Pulmonary artery endothelial cell (primary cell): Measurements from ENCODE around the gene LMO1. TPM values are rescaled to one million over a fixed set of nuclear protein-coding genes. Genes with fewer than 3 reads are reported as not detected.

ENCODE experiments used
- DNase-seq: peaks from one replicate; pipeline ENCODE4 v3.0.0-alpha.2; 2011; ENCODE audit warnings: low read depth, low spot score
- total RNA-seq: library from RNA; depleted of rRNA; stranded (reverse); fragments of >200 nt; gene quantifications from 2 replicates; pipeline ENCODE4 v1.2.3, GENCODE V29; 2014

The LMO1 gene
- total RNA-seq, 1 donor from 2014 or later: not detected

DNA sequence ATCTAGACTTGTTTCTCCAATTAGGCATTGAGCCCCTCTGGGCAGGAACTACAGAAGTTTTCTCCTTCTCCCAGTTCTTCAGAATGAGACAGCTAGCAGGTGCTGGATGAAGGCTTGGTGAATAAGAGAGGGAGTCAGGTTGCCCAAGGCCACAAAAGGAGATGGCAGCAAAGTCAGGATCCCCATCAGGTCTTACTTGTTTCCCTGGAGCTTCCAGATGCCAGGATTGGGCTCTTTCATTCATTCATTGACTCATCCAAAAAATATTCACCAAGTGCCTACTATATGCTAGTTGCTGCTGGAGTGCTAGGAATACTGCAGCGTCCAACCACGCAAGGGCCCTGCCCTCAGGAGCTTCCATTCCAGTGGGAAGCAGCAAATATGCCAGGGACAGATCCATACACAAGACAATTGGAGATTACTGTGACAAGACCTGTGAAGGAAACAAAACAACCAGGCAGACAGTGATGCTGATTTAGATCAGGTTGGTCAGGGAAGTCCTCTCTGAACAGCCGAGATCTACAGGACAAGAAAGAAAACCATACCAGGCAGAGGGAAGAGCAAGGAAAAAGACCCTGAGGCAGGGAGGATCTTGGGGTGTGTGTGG is 24.6 kb upstream of the LMO1 start:
- no peak for DNase-seq

DNA sequence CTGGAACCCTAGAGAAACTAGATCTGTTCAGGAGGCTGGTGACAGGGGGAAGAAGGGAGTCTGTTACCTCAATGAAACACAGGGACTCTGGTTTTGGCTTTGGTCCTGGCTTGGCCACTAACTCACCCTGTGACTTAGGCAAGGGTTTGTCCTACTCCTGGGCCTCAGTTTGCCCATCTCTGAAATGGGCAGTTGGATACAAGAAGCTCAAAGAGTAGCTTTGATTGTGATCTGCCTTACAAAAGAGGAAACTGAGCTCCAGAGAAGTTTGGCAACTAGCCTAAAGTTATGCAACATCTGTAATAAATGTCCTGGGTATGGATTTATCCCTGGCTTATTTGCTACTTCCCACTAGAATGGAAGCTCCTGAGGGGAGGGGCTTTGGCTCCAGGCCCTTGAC is 24.0 kb upstream of the LMO1 start:
- no peak for DNase-seq

GRCh38 chr11:8287297-8287696 is 23.6 kb upstream of the LMO1 start:
- DNase-seq: no peak

DNA sequence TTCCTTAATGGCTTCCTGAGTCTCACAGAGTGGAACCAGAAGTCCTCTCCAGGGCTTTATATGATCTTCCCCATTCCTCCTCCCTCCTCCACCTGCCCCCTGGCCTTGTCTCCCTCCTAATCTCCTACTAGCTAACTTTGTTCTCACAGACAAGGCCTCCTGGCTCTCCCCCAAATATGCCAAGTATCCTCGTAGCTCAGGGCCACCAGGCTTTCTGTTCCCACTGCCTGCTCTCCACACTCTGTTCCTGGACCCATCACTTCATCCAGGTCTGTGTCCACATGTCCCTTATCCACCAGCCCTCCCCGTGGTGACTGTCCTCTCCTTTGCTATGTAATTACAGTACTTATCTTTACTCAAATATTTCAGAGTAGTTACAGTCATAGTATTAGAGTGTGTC is 23.2 kb upstream of the LMO1 start:
- no peak for DNase-seq

DNA sequence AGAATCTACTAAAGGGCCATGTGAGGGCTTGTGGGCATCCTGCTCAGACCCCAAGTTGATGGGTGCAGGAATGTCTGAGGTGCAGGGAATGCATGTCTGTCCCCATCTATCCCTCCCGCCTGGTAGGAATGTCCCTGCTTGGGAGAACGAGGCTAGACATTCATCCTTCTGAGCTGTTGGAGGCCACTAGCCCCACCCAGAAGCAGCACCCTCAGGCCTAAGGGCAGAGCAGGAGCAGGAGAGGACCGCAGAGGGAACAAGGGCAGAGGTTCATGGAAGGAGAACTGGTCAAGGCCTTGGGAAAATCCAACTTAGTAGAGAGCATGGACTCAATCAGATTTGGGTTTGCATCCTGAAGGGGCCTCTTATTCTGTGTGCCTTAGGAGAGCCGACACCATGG is 22.1 kb upstream of the LMO1 start:
- no peak for DNase-seq

DNA sequence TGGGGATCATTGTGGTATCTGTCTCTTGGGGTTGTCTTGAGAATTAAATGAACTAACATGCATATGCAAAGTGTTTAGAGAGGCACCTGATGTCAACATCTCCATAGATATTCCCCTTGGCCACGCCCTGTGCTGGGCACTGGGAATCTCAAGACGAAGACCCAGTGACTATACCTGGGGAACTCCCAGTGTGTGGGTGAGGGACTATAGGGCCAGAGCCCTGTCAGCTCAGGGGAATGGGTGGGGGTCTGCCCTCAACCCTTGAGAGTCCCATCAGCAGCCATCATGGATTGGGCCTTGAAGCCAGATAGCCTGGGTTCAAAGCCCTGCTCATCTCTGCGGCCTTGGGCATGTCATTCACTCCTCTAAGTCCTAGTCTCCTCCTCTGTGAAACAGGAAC is 21.6 kb upstream of the LMO1 start:
- no peak for DNase-seq

DNA sequence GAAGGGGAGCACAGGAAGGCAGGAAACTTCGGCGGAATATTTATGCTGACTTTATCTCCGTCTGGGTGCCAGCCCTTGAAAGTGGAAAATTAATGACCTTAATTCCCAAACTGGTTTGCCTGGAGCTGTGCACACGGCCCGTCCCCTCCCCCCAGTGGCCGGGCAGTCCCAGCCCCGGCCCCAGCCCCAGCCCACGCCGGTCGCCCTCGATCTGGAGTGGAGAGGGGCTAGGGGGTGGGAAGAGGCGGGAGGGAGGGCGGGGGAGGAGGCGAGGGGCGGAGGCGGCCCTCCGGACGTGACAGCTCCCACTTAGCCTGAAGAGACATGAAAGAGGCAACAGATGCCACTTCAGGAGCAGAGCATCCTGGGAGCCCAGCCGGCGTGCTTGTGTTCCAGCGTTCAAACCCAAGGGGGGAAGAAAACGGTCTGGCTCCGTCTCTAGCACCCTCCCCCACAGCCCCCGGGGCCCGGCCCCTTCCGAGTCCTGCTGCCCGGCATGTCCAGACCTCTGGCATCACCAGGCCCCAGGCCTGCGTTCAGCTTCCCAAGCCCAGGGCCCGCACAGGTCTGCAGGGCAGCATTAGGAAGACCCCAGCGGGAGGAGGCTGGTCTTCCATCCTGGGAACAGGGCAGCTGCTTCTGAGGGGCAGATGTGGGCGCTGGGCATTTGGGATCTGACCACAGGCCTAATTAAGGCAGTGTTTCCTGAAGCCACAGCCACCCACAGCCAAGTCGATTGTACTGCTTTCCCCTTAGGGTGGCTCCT is 20.0 kb upstream of the LMO1 start:
- no peak for DNase-seq

- DNase-seq: no peak
Observed at GRCh38 chr11:8283100-8283464, 19.4 kb upstream of the LMO1 start.

GRCh38 chr11:8282631-8283030 is 19.0 kb upstream of the LMO1 start:
- no peak for DNase-seq

DNA sequence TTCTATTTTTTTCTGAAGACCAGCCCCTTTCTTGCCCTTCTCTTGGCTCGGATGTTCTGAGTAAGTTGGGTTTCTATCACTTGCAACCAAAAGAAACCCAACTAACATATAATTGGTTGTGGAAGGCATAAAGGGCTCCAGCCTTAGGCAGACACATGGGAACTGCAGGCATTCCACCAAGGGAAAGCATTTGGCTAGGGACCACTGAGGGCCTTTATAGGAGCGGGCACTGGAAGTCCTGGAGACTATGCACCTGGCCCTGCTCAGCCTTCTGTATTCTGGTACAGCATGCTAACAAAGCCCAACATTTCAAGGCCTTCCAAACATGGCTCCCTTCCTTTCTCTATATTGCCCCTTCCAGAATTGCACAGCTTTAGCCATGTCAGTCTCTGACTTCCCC is 17.6 kb upstream of the LMO1 start:
- no peak for DNase-seq

- DNase-seq: no peak
Observed at GRCh38 chr11:8277691-8278090, 14.0 kb upstream of the LMO1 start.

- DNase-seq: no peak
Observed at GRCh38 chr11:8276528-8276927, 12.8 kb upstream of the LMO1 start.

DNA sequence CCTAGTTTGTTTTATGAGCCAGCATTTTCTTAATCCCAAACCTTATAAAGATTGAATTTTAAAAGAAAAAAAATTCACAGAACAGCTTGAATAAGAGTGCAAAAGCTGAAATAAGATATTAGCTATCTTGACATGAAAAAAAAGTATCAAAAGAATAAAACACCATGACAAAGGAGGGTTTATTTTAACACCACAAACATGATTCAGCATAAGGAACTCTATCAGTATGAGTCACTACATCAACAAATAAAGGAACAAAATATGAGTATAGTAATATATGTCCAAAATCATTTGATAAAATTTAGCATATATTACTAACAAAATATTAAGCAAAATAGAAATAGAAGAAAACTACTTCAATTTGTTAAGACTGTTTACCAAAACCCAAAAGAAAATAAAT is 9.6 kb upstream of the LMO1 start:
- DNase-seq: no peak

DNA sequence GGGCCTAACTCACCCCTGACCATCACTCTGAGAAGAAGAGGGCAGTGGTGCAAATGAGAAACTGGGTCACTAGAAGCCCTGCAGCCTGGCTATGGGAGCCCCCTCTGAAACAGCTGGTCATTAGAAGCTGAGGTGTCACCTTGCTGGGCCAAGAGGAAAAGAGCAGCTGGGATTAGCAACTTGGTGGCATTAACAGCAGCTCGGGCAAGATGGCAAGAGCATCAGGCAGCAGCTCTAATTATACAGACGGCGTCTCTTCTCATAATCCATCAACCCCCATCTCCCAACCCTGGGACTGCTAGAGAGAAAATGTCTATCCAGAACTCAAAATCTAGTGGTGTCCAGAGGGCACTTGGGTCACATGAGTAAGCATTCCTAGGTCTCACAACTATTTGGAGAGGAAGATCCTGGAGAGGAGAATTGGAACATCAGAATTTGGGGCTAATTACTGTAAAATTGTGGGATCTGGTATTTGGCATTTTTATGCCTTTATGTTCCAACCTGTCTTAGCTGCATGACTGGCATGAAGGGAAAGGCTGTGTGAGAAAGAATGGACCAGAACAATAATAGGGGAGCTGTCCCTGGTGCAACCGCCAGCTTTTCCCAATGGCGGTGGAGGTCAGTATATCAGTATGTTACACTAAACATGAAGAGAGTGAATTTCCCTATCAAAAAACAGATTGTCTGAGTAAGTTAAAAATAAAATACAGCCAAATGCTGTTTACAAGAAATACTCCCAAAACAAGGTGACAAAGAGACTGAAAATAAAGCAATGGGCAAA is 7.6 kb upstream of the LMO1 start:
- DNase-seq: no peak

DNA sequence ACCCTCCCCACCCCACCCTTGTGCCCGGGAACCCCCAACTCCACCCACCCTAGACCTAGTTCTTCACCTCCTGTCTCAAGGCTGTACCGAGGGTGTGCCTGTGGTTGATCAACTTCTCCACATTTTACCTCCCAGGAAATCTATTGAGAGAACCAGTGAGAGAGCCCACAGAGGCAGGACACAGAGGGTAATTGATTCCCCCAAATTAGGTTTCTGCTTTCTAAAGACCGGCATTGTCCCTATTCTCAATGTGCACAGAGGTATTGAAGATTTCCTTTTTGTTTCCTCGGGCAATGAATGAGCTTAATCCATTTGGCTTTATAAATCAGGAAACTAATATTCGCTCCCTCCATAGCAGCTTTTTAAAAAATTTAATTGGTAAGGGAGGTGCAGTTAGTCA is 6.0 kb upstream of the LMO1 start:
- DNase-seq: no peak

GRCh38 chr11:8268530-8269400 is 5.1 kb upstream of the LMO1 start:
- DNase-seq: no peak

DNA sequence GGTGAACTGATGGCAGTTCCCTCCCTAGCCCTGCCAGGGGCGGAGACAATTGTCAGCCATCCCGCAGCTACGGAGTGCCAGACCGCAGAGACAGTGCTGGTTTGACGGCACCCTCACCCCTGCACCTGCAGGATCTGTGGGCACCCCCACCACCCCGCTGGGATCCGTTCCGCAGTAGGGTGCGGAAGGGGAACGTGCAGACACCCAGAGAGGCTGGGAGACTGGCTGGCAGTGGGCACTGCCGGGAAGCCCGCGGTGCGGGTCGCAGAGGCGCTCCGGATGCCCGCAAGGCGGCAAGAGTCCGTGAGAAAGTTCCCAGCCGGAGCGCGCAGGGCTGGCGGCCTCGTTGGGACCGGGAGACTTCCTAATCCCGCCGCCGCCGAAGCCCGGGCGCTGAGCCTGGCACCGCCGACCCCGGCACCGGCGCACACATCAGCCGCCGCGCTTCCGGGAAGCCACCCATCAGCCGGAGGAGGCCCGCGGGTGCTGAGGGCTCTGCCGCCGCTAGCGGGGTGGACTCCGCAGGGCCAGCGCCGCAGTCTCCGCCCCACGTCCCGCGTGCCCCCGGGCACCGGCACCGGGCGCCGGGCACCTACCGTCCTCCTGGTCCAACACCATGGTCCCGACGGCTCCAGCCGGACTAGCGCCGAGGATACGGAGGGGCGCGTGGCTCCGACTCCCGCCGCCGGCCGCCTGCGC is 4.3 kb upstream of the LMO1 start:
- DNase-seq: no peak

DNA sequence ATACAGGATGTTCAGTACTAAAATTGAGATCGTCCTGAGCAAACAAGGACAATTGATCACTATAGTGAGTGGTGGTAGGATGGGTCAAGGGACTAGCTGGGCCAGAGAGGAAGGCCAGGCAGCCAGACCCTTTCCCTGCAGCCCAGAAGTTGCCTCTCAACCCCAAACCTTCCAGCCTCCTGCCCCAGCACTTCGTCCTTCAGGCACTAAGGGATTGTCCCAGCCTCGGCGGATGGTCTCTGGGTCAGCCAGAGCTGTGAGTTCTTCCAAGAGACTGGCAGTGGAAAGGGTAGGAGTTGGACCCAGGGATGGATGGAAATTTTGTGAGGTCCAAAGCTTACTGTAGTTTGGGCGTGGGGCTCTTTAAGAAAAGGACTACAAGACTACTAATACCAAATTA is 3.6 kb upstream of the LMO1 start:
- DNase-seq: no peak

DNA sequence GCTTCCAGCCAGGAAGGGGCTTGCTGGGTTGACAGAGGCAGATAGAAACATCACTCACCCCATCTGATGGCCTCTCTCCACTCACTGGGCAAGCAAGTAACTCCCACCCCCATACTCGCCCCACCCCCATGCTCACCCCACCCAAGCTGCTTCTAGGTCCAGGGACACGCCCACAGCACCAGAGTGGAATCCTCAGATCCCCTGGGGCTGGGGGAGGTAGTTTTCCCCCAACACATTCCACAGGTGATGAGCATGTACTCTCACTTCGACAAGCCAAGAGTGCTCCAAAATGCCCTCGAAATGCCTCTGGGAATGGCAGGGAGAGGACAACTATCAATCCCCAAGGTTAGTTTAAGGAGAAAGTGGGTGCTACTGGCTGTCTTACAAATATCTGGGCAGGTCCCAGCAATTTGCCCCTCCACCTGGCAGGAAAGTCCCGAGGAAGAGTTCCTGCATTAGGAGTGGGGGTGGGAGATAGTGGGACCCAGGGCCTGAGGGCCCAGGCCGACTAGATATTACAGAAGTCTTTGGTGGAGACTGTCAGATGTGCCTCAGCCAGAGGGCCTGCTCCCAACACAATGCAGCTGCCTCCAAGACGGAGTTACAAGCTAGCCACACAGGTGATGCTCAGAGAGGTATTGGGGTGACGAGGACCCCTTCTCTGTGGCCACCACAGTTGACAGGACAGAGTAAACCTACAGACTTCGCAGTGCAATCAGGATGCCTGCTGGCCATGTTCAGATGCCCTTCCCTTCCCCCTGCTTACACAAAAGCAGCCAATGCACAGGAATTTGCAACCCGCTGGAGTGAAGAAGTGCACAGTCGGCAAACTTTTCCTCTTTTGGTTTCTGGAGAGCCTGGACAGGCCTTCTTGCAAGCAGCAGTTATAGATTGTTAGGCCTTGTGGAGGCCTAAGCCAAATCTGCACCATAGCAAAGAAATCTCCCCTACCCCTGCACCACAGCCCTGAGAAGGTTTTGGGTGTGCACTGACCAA is 2.9 kb upstream of the LMO1 start:
- DNase-seq: no peak

DNA sequence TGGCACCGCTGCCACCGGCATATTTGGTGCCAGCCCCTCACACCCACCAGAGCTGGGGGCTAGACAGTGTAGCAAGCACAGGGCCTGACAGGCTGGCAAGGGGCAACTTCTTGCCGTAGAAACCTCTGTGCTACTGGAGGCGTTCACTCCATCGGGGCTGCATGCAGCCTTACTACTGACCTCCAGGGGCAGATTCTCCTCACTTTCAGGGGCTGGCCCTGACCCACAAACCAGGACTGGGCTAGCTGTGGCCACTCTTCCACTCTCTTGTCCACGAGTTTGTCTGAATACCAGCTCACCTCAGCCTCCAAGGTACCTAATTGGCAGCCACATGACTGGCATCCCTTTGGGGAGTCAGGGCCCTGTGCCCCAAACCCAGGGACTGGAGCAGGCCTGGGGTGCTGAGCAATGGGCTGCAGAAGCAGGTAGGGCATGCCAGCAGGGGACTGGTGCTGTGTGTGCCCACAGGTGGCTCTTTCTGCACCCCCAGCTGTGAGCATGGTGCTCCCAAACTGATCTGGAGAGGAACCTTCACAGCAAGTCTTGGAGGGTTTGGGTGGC is 2.1 kb upstream of the LMO1 start:
- no peak for DNase-seq
